Esophagus (tissue), 2 donors: ENCODE results near the gene CT47C1. TPM values are rescaled to one million over a fixed set of nuclear protein-coding genes. Genes with fewer than 3 reads are reported as not detected.

Experiments
- polyA plus RNA-seq, 2 donors: library from polyadenylated mRNA; stranded (reverse); fragments of 200-250 nt; gene quantifications; one replicate each; pipeline ENCODE4 v1.2.3, GENCODE V29; 2013
- donor health status: healthy with polysubstance abuse.
- donor health status: Bipolar disorder and iron deficiency.

Gene CT47C1
- polyA plus RNA-seq, 2 donors, result not detected

Other genes starting within 250 kb of the CT47C1 start
- gene ZCCHC12, start 249.2 kb upstream of the CT47C1 start, polyA plus RNA-seq, result under 1 TPM in 1 of 2 donors, not detected in 1; 0.02 TPM
- under 1 TPM; 0.18 to 0.34 TPM for gene LONRF3, start 98.4 kb upstream of the CT47C1 start, polyA plus RNA-seq
- under 1 TPM in 1 of 2 donors, not detected in 1; under 0.01 TPM for gene KIAA1210, start 54.8 kb downstream of the CT47C1 start, polyA plus RNA-seq
- gene PGRMC1, start 163.3 kb downstream of the CT47C1 start, polyA plus RNA-seq, result 10 to 100 TPM; 41.6 to 47.0 TPM